Stimulated activated CD8-positive, alpha-beta memory T cell treated with anti-CD3 and anti-CD28 coated beads, Interleukin-2, amount 100 ng/mL, for 1 hour (primary cell): ENCODE measurements around the gene UBE2QL1.

Experiments
- DNase-seq, 2 donors: peaks; one replicate each; pipeline ENCODE4 v3.0.0-alpha.2; 2020; ENCODE audit warnings: low read depth in 2 of 2

Gene UBE2QL1

DNA sequence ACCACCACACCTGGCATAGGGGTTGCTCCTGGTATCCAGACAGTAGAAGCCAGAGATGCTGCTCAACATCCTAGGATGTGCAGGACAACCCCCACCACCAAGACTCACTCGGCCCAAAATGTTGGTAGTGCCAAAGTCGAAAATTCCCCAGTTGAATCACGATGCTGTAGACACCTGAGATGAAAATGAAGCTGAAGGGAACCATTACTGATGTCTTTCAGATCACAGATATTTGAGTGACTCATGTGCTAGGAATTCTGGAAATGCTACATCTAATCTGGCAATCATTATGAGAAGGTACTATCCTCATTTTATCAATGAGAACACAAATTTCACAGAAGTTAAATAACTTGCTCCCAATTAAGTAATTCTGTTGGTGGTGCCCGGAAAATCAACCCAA, 21.0 kb upstream of the UBE2QL1 start:
- no peak for DNase-seq

DNA sequence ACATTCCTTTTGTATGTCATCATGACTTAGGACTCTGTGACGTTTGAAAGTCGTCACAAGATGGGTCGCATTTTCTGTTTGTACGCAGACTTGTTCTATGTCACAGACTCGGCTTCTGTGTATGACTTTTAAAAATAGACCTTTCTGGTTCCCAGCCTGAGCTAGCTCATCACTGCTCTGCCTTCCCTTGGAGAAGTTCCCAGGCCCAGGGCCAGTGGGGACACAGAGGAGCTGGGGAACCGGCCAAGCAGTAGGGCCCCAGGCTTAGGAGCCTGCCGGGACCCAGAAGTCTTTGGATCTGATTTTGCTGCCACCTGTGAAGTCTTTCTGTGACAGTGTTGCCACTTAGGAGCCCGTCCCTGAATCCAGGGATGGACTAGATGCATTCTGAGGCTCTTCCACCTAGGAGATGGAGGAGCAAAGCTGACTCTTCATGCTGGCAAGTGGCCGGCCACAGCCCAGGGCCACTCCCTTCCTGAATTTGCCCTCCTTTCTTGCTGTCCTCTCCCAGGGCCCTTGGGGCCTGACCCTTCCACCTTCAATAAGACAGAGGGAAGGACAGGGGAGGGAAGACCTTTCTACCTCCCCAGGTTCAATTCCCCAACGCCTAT, 18.1 kb upstream of the UBE2QL1 start:
- DNase-seq: no peak

DNA sequence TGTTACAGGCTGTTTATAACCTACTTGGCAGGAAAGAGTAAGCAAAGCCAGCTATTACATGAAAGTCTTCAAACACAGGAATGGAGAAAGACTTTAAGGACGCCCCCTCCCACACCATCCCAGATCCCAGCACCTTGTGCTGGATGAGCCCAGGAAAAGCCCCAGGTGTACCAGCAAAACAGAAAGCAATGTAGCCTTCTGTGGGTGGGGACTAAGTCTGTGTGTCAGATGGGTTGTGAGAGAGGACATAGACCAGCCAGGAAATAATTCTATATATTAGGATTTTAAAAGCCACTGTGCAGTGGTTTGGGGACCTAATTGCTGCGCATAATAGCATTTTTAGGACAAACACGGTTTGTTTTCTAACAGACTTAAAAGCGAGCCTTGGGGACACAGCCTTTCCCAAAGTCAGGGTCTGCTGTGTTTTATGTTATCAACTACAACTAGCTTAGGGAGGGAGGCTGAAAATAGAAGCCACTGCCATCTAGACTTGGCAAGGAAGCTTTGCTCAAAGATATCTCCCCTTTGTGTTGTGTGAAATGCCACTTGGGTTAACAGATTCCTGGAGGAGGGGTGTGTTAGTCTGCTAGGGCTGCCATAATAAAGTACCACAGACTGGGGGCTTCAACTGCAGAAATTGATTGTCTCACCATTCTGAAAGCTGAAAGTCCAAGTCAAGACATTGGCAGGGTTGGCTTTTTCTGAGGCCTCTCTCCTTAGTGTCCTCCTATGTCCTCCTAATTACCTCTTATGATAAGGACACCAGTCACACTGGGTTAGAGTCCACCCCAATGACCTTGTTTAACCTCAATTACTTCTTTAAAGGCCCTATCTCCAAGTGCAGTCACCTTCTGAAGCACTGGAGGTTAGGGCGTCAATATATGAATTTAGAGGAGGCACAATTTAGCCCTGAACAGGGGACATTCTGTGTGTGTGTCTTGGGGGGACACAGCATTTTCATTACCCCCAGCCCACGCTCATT, 17.2 kb upstream of the UBE2QL1 start:
- no peak for DNase-seq

DNA sequence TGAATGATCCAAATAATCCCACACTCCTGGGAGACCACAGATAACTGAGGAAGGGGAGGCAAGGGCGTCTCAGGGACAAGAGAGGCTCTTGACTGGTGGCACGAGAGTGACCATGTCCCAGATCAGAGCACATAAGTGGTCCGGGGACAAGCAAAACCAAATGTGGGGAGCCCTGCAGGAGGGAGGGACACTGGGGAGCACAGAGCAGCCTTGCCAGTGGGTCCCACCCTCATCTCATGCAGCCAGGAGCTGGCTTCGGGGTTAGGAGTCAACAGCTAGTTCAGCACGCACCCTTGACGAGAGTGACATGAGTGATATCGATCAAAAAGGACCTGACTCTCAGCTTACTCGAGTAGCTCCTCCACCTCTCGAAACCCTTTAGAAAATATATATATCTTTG, 16.5 kb upstream of the UBE2QL1 start:
- DNase-seq: no peak

DNA sequence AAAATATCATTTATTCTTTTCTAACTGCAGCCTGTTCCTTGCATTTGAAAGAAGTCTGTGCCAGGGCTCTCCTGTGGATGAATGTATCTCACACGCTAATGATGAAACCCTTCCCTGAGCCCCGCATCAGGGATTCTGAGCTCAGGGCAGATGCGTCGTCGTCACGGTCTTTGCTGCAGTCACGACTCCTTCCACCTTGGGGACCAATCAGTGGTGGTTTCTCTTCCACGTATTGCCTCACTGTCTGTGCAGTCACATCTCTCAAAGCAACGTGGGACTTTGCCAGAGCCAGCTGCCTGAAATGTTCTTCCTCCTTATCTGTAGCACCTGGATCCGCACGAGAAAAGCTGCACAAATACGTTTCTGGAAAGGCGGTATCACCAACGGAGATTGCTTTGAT, 13.9 kb upstream of the UBE2QL1 start:
- no peak for DNase-seq

DNA sequence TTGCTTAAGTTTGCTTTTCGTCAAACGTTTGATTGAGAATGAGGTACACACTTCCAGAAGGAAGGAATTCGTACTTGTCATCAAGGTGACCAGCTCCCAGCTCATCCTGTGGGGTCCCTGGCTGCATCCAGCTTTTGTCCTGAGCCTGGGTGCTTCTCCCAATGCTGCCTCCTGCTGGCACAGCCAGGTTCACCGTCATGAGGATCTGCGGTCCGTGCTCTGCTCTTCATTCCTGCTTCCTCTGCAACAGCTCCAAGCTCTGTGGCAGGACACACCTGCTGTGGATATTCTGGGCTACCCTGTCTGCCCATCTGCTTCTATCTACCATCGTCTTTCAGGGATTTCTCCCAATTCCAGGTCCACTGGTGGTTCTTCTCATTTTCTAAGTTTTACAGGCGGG, 13.3 kb upstream of the UBE2QL1 start:
- DNase-seq: no peak

DNA sequence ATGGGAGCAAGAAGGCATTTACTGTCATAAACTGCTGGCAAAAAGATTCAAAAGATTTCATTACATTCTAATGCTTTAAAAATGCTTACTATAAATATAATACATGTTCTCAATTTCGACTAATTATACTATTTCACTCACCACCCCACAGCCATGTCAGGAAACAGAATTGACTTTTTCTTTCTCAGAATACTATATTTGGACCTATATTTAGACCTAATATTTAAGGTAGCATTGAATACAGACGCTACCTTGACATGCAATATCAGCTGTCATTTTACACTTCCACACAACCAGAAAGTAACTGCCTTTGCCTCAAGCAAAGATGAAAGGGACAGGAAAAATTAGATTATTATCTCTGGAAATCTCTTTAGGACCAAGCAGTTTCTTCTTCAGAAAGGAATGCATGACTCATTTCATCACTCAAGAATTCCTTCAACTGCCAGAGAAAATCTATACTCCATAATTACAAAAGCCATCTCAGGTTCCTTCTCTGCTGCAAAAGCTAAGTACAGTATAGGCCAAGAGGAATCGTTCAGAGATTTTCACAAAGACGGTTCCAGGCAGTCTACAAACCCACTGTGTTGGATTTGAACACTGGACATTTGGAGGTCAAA, 11.8 kb upstream of the UBE2QL1 start:
- DNase-seq: no peak

DNA sequence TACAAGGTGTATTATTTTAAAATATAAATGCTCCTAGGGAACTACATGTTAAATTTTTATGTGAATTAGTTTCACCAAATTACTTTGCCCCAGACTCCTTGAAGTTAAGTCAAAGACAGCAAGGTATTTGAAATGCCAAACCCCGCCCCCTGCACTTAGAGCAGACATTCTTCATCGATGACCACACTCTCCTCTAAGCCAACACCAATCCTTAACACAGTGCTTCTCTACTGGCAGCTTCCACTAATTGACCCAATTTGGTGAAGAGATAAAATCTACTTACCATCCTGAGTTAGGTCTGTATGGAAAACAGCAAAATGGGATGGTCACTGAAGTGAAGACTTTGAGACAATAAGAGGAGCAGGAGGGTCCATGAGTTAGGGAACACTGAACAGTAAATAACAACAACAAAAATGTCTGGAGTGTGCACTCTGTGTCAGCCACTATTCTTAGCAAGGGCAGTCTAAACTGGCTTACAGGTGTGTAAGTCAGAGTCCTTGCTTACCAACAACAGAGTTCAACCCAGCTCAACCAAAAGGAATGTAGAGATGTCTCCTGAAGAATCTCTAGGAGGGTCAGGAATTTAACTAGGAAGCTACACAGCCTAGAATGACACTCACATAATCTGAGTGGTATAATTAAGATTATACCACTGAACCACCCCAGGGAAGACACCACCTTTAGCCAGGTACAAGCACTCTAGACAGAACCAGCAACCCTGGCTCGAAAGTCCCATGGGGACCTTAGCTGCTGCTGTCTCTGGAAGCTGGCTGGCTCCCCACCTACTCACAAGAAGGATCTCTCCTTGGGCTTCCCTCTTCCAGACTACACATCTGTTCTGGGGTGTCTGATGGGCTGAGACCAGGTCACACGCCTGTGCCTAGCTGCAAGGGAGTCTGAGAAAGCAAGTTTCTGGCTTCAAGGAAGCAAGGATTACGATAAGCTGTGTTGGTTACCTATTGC, 8.8 kb upstream of the UBE2QL1 start:
- no peak for DNase-seq

DNA sequence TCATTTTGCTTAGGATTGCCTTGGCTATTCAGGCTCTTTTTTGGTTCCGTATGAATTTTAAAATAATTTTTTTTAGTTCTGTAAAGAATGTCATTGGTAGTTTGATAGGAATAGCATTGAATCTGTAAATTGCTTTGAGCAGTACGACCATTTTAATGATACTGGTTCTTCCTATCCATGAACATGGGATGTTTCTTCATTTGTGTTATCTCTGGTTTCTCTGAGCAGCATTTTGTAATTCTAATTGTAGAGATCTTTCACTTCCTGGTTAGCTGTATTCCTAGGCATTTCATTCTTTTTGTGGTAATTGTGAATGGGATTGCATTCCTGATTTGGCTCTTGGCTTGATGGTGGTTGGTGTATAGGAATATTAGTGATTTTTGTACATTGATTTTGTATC, 6.3 kb upstream of the UBE2QL1 start:
- no peak for DNase-seq

DNA sequence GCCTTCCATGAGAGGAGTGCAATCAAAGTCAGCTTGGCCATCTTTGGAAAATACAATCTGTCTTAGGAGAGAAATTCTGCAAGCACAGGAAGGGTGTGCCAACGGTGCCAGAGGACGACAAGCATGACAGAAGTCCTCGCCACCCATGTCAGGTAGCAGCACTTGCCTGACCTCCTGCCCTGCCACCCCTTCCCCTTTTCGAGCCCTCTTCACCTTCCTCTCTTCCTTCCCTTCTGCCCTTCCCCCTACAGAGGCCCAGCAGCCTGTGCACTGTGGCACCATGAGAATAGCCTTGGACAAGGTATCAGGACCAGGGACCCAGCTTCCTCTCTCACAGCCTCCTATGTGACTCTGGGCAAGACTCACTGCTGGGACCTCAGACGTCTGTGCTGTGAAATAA, 5.3 kb upstream of the UBE2QL1 start:
- DNase-seq: no peak

DNA sequence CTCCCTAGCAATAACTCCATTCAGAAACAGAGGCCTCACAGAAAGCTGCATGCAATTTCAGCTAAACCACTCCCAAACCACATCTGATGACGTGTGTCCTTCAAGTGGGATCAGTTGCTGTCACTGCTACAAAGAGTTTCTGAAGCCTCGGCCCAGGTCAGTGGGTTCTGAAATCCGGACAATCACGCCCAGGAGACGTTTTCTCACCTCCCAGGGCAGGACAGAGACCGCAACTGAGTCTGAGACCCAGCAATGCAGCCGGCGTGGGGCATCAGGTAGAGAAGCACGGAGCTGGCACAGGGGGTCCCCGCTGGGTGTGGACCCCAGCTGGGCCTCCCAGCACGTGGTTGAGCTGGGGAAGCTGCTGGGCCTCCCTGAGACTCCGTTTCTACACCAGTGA, 2.6 kb upstream of the UBE2QL1 start:
- DNase-seq: no peak

DNA sequence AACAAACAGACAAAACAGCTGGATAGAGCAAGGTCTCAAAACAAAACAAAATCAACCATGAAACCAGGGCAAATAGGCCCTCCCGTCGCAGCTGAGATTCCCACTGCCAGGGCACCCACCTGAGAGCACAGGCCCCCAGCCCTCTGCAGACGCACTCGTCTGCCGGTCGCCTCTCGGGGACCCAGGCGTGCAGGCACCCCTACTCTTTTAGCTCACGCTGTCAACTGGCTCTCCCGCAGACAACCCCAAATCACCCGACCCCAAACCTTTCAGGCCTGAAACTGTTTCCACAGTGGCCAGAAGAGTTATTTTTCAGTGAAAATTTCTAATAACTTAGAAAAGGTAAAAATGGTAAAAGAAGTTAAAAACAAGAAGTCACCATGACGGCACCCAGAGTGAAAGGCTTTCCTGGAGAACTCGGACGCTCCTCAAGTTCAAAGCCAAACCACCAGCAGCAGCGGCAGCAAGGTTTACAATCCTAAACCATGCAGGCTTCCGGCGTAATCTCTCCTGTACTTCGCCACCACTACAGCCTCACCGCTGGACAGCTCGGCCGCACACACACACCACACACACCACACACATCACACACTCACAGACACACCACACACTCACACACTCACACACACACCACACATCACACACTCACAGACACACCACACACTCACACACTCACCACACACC, 1.9 kb upstream of the UBE2QL1 start:
- no peak for DNase-seq

DNA sequence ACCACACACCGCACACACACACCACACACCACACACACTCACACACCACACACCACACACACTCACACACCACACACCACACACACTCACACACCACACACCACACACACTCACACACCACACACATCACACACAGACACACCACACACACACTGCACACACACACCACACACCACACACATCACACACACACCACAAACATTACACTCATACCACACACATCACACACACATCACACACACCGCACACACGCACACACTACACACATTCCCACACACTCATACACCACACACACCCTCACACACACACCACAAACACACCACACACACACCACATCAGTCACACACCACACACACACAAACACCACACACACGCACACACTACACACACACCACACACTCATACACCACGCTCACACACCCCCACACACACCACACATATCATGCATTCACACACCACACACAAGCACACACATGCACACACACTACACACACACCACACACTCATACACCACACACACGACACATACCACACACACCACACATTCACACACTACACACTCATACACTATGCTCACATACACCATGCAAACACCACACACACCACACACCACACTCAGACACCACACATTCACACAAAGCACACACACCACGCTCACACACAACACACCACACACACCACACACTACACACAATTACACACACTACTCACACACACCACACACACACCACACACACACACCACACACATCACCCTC, 1.1 kb upstream of the UBE2QL1 start:
- no peak for DNase-seq

DNA sequence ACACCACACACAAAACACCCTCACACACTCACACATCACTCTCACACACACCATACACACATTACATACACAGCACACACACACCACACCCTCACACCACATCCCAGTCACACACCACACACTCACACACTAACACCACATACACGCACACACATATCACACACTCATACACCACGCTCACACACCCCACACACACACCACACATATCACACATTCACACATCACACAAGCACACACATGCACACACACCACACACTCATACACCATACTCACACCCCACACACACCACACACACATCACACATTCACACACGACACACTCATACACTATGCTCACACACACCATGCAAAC, 543 bp upstream of the UBE2QL1 start:
- no peak for DNase-seq

DNA sequence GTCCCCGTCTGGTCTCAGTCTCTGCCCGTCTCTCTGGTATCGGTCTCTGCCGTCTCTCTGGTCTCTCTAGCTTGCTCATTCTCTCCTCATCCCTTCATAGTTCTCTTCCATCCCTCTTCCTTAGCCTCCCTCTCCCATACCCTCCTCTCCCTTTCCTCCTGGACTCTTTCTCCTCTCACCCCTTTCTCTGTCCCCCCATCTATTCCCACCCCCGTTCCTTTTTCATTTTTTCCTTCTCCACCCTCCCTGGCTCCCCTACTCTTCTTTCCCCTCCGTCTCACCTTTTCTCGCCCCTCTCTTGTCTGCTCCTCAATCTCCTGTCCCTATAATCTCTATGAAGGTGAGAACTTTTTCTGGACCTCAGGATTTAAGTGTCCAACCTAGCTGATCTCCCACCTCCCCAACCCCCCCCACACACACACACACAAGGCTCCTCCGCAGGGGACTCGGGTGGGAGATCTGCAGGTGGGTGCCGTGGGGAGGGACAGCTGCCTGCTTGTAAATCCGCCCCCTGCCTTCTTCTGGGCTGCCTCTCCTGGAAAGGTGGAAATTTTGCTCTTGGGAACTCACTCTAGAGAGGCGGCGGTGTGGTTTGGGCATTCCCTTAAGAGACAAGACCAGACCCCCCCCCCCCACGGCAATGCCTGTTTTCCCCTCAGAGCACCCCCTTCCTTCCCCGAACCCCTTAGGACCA, 953 bp downstream of the UBE2QL1 start:
- DNase-seq: no peak

DNA sequence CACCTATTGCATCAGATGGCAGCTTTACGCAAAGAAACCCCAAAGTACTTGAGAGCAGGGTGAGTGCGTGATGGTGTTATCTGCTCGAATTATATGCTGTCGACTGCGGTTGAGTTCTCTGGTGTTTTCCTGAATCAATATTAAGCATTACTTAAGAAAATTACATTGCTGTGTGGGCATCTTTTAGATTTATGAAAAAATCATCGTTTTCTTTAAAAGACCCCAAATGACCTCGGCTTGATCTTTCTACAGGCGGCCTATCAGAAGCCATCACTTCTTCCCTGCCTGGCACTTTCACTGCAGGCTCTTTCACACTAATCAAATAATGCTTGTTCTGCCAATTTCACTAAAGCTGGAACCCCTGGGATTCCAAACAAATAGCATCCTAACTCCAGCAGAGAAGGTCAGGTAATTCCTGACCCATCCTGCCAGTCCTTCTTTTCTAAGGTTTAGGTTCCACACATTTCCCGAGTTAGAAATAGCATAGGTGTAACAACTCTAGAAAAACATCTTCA, 1.7 kb downstream of the UBE2QL1 start:
- no peak for DNase-seq

DNA sequence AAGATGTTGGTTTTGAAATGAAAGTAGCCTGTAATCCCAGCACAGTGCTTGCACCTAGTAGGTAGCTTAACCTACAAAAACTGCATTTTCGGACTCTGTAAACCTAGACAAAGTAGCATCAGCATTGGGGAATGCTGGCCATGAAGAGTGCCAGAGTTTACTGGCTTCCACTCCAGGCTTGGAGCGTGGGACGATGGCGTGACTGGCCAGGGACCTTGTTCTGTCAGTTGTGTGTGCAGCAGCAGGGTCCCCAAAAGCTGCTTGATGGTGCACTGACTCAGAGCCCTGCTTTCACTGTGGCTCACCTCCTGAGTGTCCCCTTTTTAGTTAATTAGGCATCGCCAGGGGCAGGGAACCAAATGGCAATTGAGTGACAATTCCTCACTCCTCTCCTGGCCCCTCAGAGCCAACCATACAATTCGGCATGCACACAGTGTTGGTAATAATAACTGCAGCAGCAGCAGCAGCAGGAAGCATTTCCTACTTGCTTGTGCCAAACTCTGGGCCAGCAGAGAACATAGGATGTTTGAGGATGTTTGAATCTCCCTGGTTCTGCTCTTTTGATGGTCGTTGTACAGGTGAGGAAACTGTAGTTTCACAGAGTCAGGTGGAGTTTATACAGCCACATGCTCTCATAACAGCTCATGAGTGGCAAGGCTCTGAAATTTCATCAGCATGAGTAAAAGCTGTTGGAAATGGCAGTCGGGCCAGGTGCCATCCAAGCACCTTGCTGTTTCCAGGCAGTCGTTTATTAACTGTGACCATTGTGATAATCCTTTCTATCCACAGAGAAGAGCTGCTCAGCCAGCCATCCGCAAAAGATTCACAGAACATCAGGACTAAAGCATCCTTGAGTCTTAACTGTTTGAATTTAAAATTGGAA, 4.2 kb downstream of the UBE2QL1 start:
- DNase-seq: no peak

DNA sequence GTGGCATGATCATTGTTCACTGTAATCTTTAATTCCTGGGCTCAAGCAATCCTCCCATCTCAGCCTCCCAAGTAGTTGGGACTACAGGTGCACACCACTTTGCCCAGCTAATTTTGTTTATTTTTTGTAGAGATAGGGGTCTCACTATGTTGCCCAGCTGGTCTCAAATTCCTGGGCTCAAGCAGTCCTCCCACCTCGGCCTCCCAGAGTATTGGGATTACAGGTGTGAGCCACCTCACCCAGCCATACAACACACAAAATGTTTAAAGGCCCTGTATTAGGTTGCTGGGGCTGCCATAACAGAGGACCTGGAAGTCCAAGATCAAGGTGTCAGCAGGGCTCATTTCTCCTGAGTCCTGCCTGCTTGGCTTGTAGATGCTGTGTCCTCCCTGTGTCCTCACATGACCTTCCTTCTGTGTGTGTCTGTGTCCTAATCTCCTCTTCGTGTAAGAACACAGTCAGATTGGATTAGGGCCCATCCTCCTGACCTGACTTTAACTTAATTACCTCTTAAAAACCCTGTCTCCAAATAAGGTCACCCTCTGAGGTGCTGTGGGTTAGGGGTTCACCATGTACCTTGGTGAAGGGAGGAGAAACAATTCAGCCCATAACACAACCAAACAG, 5.4 kb downstream of the UBE2QL1 start:
- DNase-seq: no peak
